HCT116 (cell line): ENCODE measurements around the gene SCN10A. TPM values are rescaled to one million over a fixed set of nuclear protein-coding genes. Genes with fewer than 3 reads are reported as not detected.

Experiments
- ATAC-seq: fragments of 200-7000 bp; cut with Tn5 transposase; 2 replicates; pipeline ENCODE4 v1.9.1; 2020; ENCODE audit warnings: mild to moderate bottlenecking, moderate library complexity
- BruUV-seq: library from RNA; stranded (reverse); fragments of 400-500 nt; replicated peaks from 2 replicates; lab custom pipeline; 2021; lab: Mats Ljungman, UMichigan
- CTCF ChIA-PET: fragments of 300-600 bp; sonication (Branson Sonifier 250); formaldehyde crosslinking; loops from one replicate; lab custom pipeline; 2021; ENCODE audit warnings: antibody characterized with exemption; lab: Charles Lee
- POLR2A ChIA-PET: fragments of 300-600, 350-600 bp; sonication (Branson Sonifier 250); formaldehyde crosslinking; loops from one replicate; lab custom pipeline; 2021; ENCODE audit warnings: antibody characterized with exemption; lab: Charles Lee
- RAD21 ChIA-PET, 2 experiments: fragments of 300-600 bp; sonication (Branson Sonifier 250); formaldehyde crosslinking; loops; one replicate each; lab custom pipeline; 2023; ENCODE audit warnings: low total read pairs in 2 of 2; ENCODE audit not compliant: uncharacterized antibody in 2 of 2, unreplicated experiment in 2 of 2, low non-redundant PET in 1 of 2; lab: Charles Lee
- DNase-seq: peaks from one replicate; pipeline ENCODE4 v3.0.0-alpha.2; 2010; ENCODE audit warnings: low read depth, low spot score
- H2AFZ ChIP-seq: fragments of 200-600 bp; shearing (Covaris generic), sonication (generic); 2 replicates; pipeline ENCODE4 v1.6.1; 2017; ENCODE audit warnings: low read depth, mixed run types, mixed read lengths, antibody characterized with exemption, low read length; ENCODE audit not compliant: poor library complexity, severe bottlenecking
- H3K27ac ChIP-seq: 2 replicates; pipeline ENCODE4 v1.5.1; 2012; ENCODE audit warnings: low read depth, low read length
- H3K27me3 ChIP-seq: fragments of 200-600 bp; sonication (generic); 2 replicates; pipeline ENCODE4 v1.6.1; 2016; ENCODE audit warnings: mixed run types, low read length, mixed read lengths; ENCODE audit not compliant: insufficient read depth
- H3K36me3 ChIP-seq, 2 experiments: fragments of 200-500 bp in 1 of 2; fragments of 200-600 bp in 1 of 2; sonication (Bioruptor generic) in 1 of 2; sonication (generic) in 1 of 2; 2 replicates each; pipeline versions ENCODE4 v1.5.1 to v1.6.1; 2014 to 2016; ENCODE audit warnings: low read length in 2 of 2, inconsistent platforms in 1 of 2, mixed read lengths in 1 of 2, mixed run types in 1 of 2; ENCODE audit not compliant: insufficient read depth in 2 of 2, control insufficient read depth in 1 of 2
- H3K4me1 ChIP-seq, 2 experiments: fragments of 200-600 bp in 1 of 2; sonication (generic) in 1 of 2; 2 replicates each; pipeline versions ENCODE4 v1.5.1 to v1.6.1; 2012 to 2017; ENCODE audit warnings: low read length in 2 of 2, inconsistent platforms in 1 of 2, mild to moderate bottlenecking in 1 of 2, mixed read lengths in 1 of 2, mixed run types in 1 of 2, moderate library complexity in 1 of 2; ENCODE audit not compliant: insufficient read depth in 2 of 2, control insufficient read depth in 1 of 2
- H3K4me2 ChIP-seq: fragments of 200-600 bp; sonication (generic); 2 replicates; pipeline ENCODE4 v1.6.1; 2017; ENCODE audit warnings: mixed run types, low read length, mixed read lengths
- H3K4me3 ChIP-seq, 2 experiments: fragments of 200-600 bp in 1 of 2; sonication (generic) in 1 of 2; replicated peaks in 1 of 2; 2 replicates each; pipeline ENCODE4 v1.5.1; 2011 to 2016; ENCODE audit warnings: low read length in 2 of 2, control low read depth in 1 of 2, low read depth in 1 of 2, mild to moderate bottlenecking in 1 of 2, mixed read lengths in 1 of 2, mixed run types in 1 of 2
- H3K79me2 ChIP-seq: fragments of 200-600 bp; sonication (generic); 2 replicates; pipeline ENCODE4 v1.6.1; 2017; ENCODE audit warnings: mild to moderate bottlenecking, mixed run types, low read length, moderate library complexity, mixed read lengths; ENCODE audit not compliant: insufficient read depth
- H3K9ac ChIP-seq: fragments of 200-600 bp; sonication (generic); 2 replicates; pipeline ENCODE4 v1.6.1; 2016; ENCODE audit warnings: low read length, mixed read lengths
- H3K9me2 ChIP-seq: fragments of 200-600 bp; sonication (generic), shearing (Covaris generic); 2 replicates; pipeline ENCODE4 v1.6.1; 2017; ENCODE audit warnings: mixed run types, mild to moderate bottlenecking, moderate library complexity; ENCODE audit not compliant: insufficient read depth
- H3K9me3 ChIP-seq, 2 experiments: fragments of 200-500 bp in 1 of 2; fragments of 200-600 bp in 1 of 2; sonication (Bioruptor generic) in 1 of 2; sonication (generic) in 1 of 2; 2 replicates each; pipeline ENCODE4 v1.6.1; 2014 to 2017; ENCODE audit warnings: low read length in 2 of 2, mixed read lengths in 2 of 2, inconsistent platforms in 1 of 2, low read depth in 1 of 2, mild to moderate bottlenecking in 1 of 2, mixed run types in 1 of 2, moderate library complexity in 1 of 2; ENCODE audit not compliant: control insufficient read depth in 1 of 2, insufficient read depth in 1 of 2
- H4K20me1 ChIP-seq: fragments of 200-600 bp; sonication (generic), shearing (Covaris generic); 2 replicates; pipeline ENCODE4 v1.6.1; 2017; ENCODE audit warnings: mixed run types, mild to moderate bottlenecking, moderate library complexity; ENCODE audit not compliant: insufficient read depth
- CBX3 ChIP-seq: IDR thresholded peaks from 2 replicates; pipeline ENCODE4 v1.6.1; 2012; ENCODE audit warnings: low read depth
- EGR1 ChIP-seq: IDR thresholded peaks from 2 replicates; pipeline ENCODE4 v1.6.1; 2012; ENCODE audit warnings: low read depth
- ELF1 ChIP-seq: IDR thresholded peaks from 2 replicates; pipeline ENCODE4 v1.6.1; 2012; ENCODE audit warnings: low read depth, borderline replicate concordance
- EZH2 ChIP-seq: fragments of 200-600 bp; sonication (generic); IDR thresholded peaks from 2 replicates; pipeline ENCODE4 v1.6.1; 2017; ENCODE audit warnings: antibody characterized with exemption, mixed run types
- EZH2phosphoT487 ChIP-seq: fragments of 200-600 bp; IDR thresholded peaks from 2 replicates; pipeline ENCODE4 v1.6.1; 2018; ENCODE audit warnings: antibody characterized with exemption, borderline replicate concordance
- FOSL1 ChIP-seq: IDR thresholded peaks from 2 replicates; pipeline ENCODE4 v1.6.1; 2012; ENCODE audit warnings: low read depth
- MAX ChIP-seq: IDR thresholded peaks from 2 replicates; pipeline ENCODE4 v1.6.1; 2012
- POLR2AphosphoS5 ChIP-seq: IDR thresholded peaks from 2 replicates; pipeline ENCODE4 v1.6.1; 2011; ENCODE audit warnings: mild to moderate bottlenecking, low read depth, low read length, moderate library complexity
- RAD21 ChIP-seq: IDR thresholded peaks from 2 replicates; pipeline ENCODE4 v1.6.1; 2012; ENCODE audit warnings: low read depth, mild to moderate bottlenecking
- REST ChIP-seq: IDR thresholded peaks from 2 replicates; pipeline ENCODE4 v1.6.1; 2012; ENCODE audit warnings: low read depth
- SIN3A ChIP-seq: IDR thresholded peaks from 2 replicates; pipeline ENCODE4 v1.6.1; 2012; ENCODE audit warnings: low read depth
- SP1 ChIP-seq: IDR thresholded peaks from 2 replicates; pipeline ENCODE4 v1.6.1; 2012; ENCODE audit warnings: low read depth
- SRF ChIP-seq: IDR thresholded peaks from 2 replicates; pipeline ENCODE4 v1.6.1; 2012; ENCODE audit warnings: low read depth
- TCF7L2 ChIP-seq: IDR thresholded peaks from 2 replicates; pipeline ENCODE4 v1.7.0; 2011; ENCODE audit warnings: borderline replicate concordance, inconsistent platforms; ENCODE audit not compliant: insufficient read depth, insufficient read length; ENCODE audit errors: extremely low read depth
- YY1 ChIP-seq: IDR thresholded peaks from 2 replicates; pipeline ENCODE4 v1.6.1; 2011; ENCODE audit warnings: low read length, low read depth, moderate library complexity, mild to moderate bottlenecking; ENCODE audit not compliant: insufficient replicate concordance; ENCODE audit errors: extremely low read depth
- ZFX ChIP-seq: fragments of 450-650 bp; IDR thresholded peaks from 2 replicates; pipeline ENCODE4 v1.6.1; 2017
- ZNF274 ChIP-seq: fragments of 200-500 bp; sonication (Bioruptor generic); IDR thresholded peaks from 2 replicates; pipeline ENCODE4 v1.6.1; 2014; ENCODE audit warnings: mild to moderate bottlenecking, low read depth, low read length, inconsistent platforms
- intact Hi-C: fragments of 100-400 bp; cut with micrococcal nuclease; formaldehyde crosslinking; loops from 2 replicates; pipeline ENCODE4 v1.10.0; 2022
- total RNA-seq: library from RNA; stranded (reverse); gene quantifications from one replicate; pipeline ENCODE4 v1.2.1, GENCODE V29; 2021; ENCODE audit not compliant: unreplicated experiment
- TF ChIP-seq, protein P1 (sequence below): IDR thresholded peaks from 2 replicates; pipeline ENCODE4 v1.6.1; 2011; ENCODE audit warnings: mild to moderate bottlenecking, low read length, moderate library complexity; ENCODE audit not compliant: insufficient replicate concordance; ENCODE audit errors: extremely low read depth

The SCN10A gene
- total RNA-seq, 1 experiment from 2014 or later, result not detected

- peaks cover 14% of the 10 kb centered on the region; the same call in 1 of the 2 replicates for H3K27me3 ChIP-seq
Measured at GRCh38 chr3:38828681-38829080, 12.7 kb upstream of the SCN10A start.

More at GRCh38 chr3:38828681-38829080, 12.7 kb upstream of the SCN10A start:
- intact Hi-C loops, result no loop called here
- Histone ChIP-seq H2AFZ (no peak overlapping the region), H3K36me3 (no peaks in the 10 kb centered on the region), H3K4me3 (no peak overlapping the region), H4K20me1 (no peaks in the 10 kb centered on the region), H3K9me2 (no peaks in the 10 kb centered on the region), H3K4me1 (peaks cover 6 to 20% of the 10 kb centered on the region in 2 experiments; a peak in 3 of 4 replicates), H3K9ac (no peak overlapping the region), H3K9me3 (no peaks in the 10 kb centered on the region), H3K79me2 (no peaks in the 10 kb centered on the region), H3K27ac (no peak overlapping the region), H3K4me2 (no peak overlapping the region)
- no peak for TF ChIP-seq ELF1
- TF ChIP-seq SRF, result no peak
- no peak for TF ChIP-seq POLR2AphosphoS5
- TF ChIP-seq MAX, result no peak
- TF ChIP-seq SP1, result no peak
- TF ChIP-seq RAD21, result no peak
- TF ChIP-seq EZH2phosphoT487, result no peak
- TF ChIP-seq FOSL1, result no peak
- TF ChIP-seq TCF7L2, result no peak
- TF ChIP-seq EGR1, result no peak
- TF ChIP-seq, protein P1, sequence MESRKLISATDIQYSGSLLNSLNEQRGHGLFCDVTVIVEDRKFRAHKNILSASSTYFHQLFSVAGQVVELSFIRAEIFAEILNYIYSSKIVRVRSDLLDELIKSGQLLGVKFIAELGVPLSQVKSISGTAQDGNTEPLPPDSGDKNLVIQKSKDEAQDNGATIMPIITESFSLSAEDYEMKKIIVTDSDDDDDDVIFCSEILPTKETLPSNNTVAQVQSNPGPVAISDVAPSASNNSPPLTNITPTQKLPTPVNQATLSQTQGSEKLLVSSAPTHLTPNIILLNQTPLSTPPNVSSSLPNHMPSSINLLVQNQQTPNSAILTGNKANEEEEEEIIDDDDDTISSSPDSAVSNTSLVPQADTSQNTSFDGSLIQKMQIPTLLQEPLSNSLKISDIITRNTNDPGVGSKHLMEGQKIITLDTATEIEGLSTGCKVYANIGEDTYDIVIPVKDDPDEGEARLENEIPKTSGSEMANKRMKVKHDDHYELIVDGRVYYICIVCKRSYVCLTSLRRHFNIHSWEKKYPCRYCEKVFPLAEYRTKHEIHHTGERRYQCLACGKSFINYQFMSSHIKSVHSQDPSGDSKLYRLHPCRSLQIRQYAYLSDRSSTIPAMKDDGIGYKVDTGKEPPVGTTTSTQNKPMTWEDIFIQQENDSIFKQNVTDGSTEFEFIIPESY, result no peak
- TF ChIP-seq ZNF274, result no peak
- no peak for TF ChIP-seq REST
- no peak for TF ChIP-seq EZH2
- no peak for TF ChIP-seq ZFX
- no peak for TF ChIP-seq YY1
- TF ChIP-seq SIN3A, result no peak
- TF ChIP-seq CBX3, result no peak
- no TSS peak for BruUV-seq
- RAD21 ChIA-PET, result no interaction called here
- no peak for ATAC-seq
- DNase-seq, result no peak
- CTCF ChIA-PET, result interaction anchor here (1.0 to 1.1 kb wide), 2 partner anchors 10 to 171 kb away, joined by 3 read pairs; no protein-coding TSS in a partner anchor
- POLR2A ChIA-PET, result no interaction called here
